HCT116 (cell line): ENCODE measurements around the gene FOXD3. TPM values are rescaled to one million over a fixed set of nuclear protein-coding genes. Genes with fewer than 3 reads are reported as not detected.
A peak's percentile ranks its signal among the peaks of the same experiment; 100 is the strongest.

Source experiments
- ATAC-seq: fragments of 200-7000 bp; cut with Tn5 transposase; 2 replicates; pipeline ENCODE4 v1.9.1; 2020; ENCODE audit warnings: mild to moderate bottlenecking, moderate library complexity
- BruUV-seq: library from RNA; stranded (reverse); fragments of 400-500 nt; replicated peaks from 2 replicates; lab custom pipeline; 2021; lab: Mats Ljungman, UMichigan
- CTCF ChIA-PET: fragments of 300-600 bp; sonication (Branson Sonifier 250); formaldehyde crosslinking; loops from one replicate; lab custom pipeline; 2021; ENCODE audit warnings: antibody characterized with exemption; lab: Charles Lee
- POLR2A ChIA-PET: fragments of 300-600, 350-600 bp; sonication (Branson Sonifier 250); formaldehyde crosslinking; loops from one replicate; lab custom pipeline; 2021; ENCODE audit warnings: antibody characterized with exemption; lab: Charles Lee
- RAD21 ChIA-PET, 2 experiments: fragments of 300-600 bp; sonication (Branson Sonifier 250); formaldehyde crosslinking; loops; one replicate each; lab custom pipeline; 2023; ENCODE audit warnings: low total read pairs in 2 of 2; ENCODE audit not compliant: uncharacterized antibody in 2 of 2, unreplicated experiment in 2 of 2, low non-redundant PET in 1 of 2; lab: Charles Lee
- DNase-seq: peaks from one replicate; pipeline ENCODE4 v3.0.0-alpha.2; 2010; ENCODE audit warnings: low read depth, low spot score
- H2AFZ ChIP-seq: fragments of 200-600 bp; shearing (Covaris generic), sonication (generic); 2 replicates; pipeline ENCODE4 v1.6.1; 2017; ENCODE audit warnings: low read depth, mixed run types, mixed read lengths, antibody characterized with exemption, low read length; ENCODE audit not compliant: poor library complexity, severe bottlenecking
- H3K27ac ChIP-seq: 2 replicates; pipeline ENCODE4 v1.5.1; 2012; ENCODE audit warnings: low read depth, low read length
- H3K27me3 ChIP-seq: fragments of 200-600 bp; sonication (generic); 2 replicates; pipeline ENCODE4 v1.6.1; 2016; ENCODE audit warnings: mixed run types, low read length, mixed read lengths; ENCODE audit not compliant: insufficient read depth
- H3K36me3 ChIP-seq, 2 experiments: fragments of 200-500 bp in 1 of 2; fragments of 200-600 bp in 1 of 2; sonication (Bioruptor generic) in 1 of 2; sonication (generic) in 1 of 2; 2 replicates each; pipeline versions ENCODE4 v1.5.1 to v1.6.1; 2014 to 2016; ENCODE audit warnings: low read length in 2 of 2, inconsistent platforms in 1 of 2, mixed read lengths in 1 of 2, mixed run types in 1 of 2; ENCODE audit not compliant: insufficient read depth in 2 of 2, control insufficient read depth in 1 of 2
- H3K4me1 ChIP-seq, 2 experiments: fragments of 200-600 bp in 1 of 2; sonication (generic) in 1 of 2; 2 replicates each; pipeline versions ENCODE4 v1.5.1 to v1.6.1; 2012 to 2017; ENCODE audit warnings: low read length in 2 of 2, inconsistent platforms in 1 of 2, mild to moderate bottlenecking in 1 of 2, mixed read lengths in 1 of 2, mixed run types in 1 of 2, moderate library complexity in 1 of 2; ENCODE audit not compliant: insufficient read depth in 2 of 2, control insufficient read depth in 1 of 2
- H3K4me2 ChIP-seq: fragments of 200-600 bp; sonication (generic); 2 replicates; pipeline ENCODE4 v1.6.1; 2017; ENCODE audit warnings: mixed run types, low read length, mixed read lengths
- H3K4me3 ChIP-seq, 2 experiments: fragments of 200-600 bp in 1 of 2; sonication (generic) in 1 of 2; replicated peaks in 1 of 2; 2 replicates each; pipeline ENCODE4 v1.5.1; 2011 to 2016; ENCODE audit warnings: low read length in 2 of 2, control low read depth in 1 of 2, low read depth in 1 of 2, mild to moderate bottlenecking in 1 of 2, mixed read lengths in 1 of 2, mixed run types in 1 of 2
- H3K79me2 ChIP-seq: fragments of 200-600 bp; sonication (generic); 2 replicates; pipeline ENCODE4 v1.6.1; 2017; ENCODE audit warnings: mild to moderate bottlenecking, mixed run types, low read length, moderate library complexity, mixed read lengths; ENCODE audit not compliant: insufficient read depth
- H3K9ac ChIP-seq: fragments of 200-600 bp; sonication (generic); 2 replicates; pipeline ENCODE4 v1.6.1; 2016; ENCODE audit warnings: low read length, mixed read lengths
- H3K9me2 ChIP-seq: fragments of 200-600 bp; sonication (generic), shearing (Covaris generic); 2 replicates; pipeline ENCODE4 v1.6.1; 2017; ENCODE audit warnings: mixed run types, mild to moderate bottlenecking, moderate library complexity; ENCODE audit not compliant: insufficient read depth
- H3K9me3 ChIP-seq, 2 experiments: fragments of 200-500 bp in 1 of 2; fragments of 200-600 bp in 1 of 2; sonication (Bioruptor generic) in 1 of 2; sonication (generic) in 1 of 2; 2 replicates each; pipeline ENCODE4 v1.6.1; 2014 to 2017; ENCODE audit warnings: low read length in 2 of 2, mixed read lengths in 2 of 2, inconsistent platforms in 1 of 2, low read depth in 1 of 2, mild to moderate bottlenecking in 1 of 2, mixed run types in 1 of 2, moderate library complexity in 1 of 2; ENCODE audit not compliant: control insufficient read depth in 1 of 2, insufficient read depth in 1 of 2
- H4K20me1 ChIP-seq: fragments of 200-600 bp; sonication (generic), shearing (Covaris generic); 2 replicates; pipeline ENCODE4 v1.6.1; 2017; ENCODE audit warnings: mixed run types, mild to moderate bottlenecking, moderate library complexity; ENCODE audit not compliant: insufficient read depth
- CBX3 ChIP-seq: IDR thresholded peaks from 2 replicates; pipeline ENCODE4 v1.6.1; 2012; ENCODE audit warnings: low read depth
- CEBPB ChIP-seq: IDR thresholded peaks from 2 replicates; pipeline ENCODE4 v1.6.1; 2012; ENCODE audit warnings: low read depth
- CTCF ChIP-seq, 3 experiments: fragments of 200-600 bp in 1 of 3; sonication (generic) in 1 of 3; IDR thresholded peaks in 2 of 3; conservative IDR thresholded peaks in 1 of 3; 2 replicates each; pipeline ENCODE4 v1.5.1; 2012 to 2017; ENCODE audit warnings: low read depth in 2 of 3, low read length in 2 of 3, antibody characterized with exemption in 1 of 3, borderline replicate concordance in 1 of 3, control low read depth in 1 of 3, mild to moderate bottlenecking in 1 of 3, mixed read lengths in 1 of 3, mixed run types in 1 of 3, moderate library complexity in 1 of 3; ENCODE audit not compliant: insufficient read depth in 1 of 3
- EGR1 ChIP-seq: IDR thresholded peaks from 2 replicates; pipeline ENCODE4 v1.6.1; 2012; ENCODE audit warnings: low read depth
- ELF1 ChIP-seq: IDR thresholded peaks from 2 replicates; pipeline ENCODE4 v1.6.1; 2012; ENCODE audit warnings: low read depth, borderline replicate concordance
- EZH2 ChIP-seq: fragments of 200-600 bp; sonication (generic); IDR thresholded peaks from 2 replicates; pipeline ENCODE4 v1.6.1; 2017; ENCODE audit warnings: antibody characterized with exemption, mixed run types
- EZH2phosphoT487 ChIP-seq: fragments of 200-600 bp; IDR thresholded peaks from 2 replicates; pipeline ENCODE4 v1.6.1; 2018; ENCODE audit warnings: antibody characterized with exemption, borderline replicate concordance
- POLR2A ChIP-seq: IDR thresholded peaks from 2 replicates; pipeline ENCODE4 v1.7.0; 2011; ENCODE audit warnings: borderline replicate concordance; ENCODE audit not compliant: insufficient read depth, insufficient read length; ENCODE audit errors: extremely low read depth
- POLR2AphosphoS5 ChIP-seq: IDR thresholded peaks from 2 replicates; pipeline ENCODE4 v1.6.1; 2011; ENCODE audit warnings: mild to moderate bottlenecking, low read depth, low read length, moderate library complexity
- RAD21 ChIP-seq: IDR thresholded peaks from 2 replicates; pipeline ENCODE4 v1.6.1; 2012; ENCODE audit warnings: low read depth, mild to moderate bottlenecking
- REST ChIP-seq: IDR thresholded peaks from 2 replicates; pipeline ENCODE4 v1.6.1; 2012; ENCODE audit warnings: low read depth
- SIN3A ChIP-seq: IDR thresholded peaks from 2 replicates; pipeline ENCODE4 v1.6.1; 2012; ENCODE audit warnings: low read depth
- SP1 ChIP-seq: IDR thresholded peaks from 2 replicates; pipeline ENCODE4 v1.6.1; 2012; ENCODE audit warnings: low read depth
- SRF ChIP-seq: IDR thresholded peaks from 2 replicates; pipeline ENCODE4 v1.6.1; 2012; ENCODE audit warnings: low read depth
- TCF7L2 ChIP-seq: IDR thresholded peaks from 2 replicates; pipeline ENCODE4 v1.7.0; 2011; ENCODE audit warnings: borderline replicate concordance, inconsistent platforms; ENCODE audit not compliant: insufficient read depth, insufficient read length; ENCODE audit errors: extremely low read depth
- YY1 ChIP-seq: IDR thresholded peaks from 2 replicates; pipeline ENCODE4 v1.6.1; 2011; ENCODE audit warnings: low read length, low read depth, moderate library complexity, mild to moderate bottlenecking; ENCODE audit not compliant: insufficient replicate concordance; ENCODE audit errors: extremely low read depth
- ZFX ChIP-seq: fragments of 450-650 bp; IDR thresholded peaks from 2 replicates; pipeline ENCODE4 v1.6.1; 2017
- intact Hi-C: fragments of 100-400 bp; cut with micrococcal nuclease; formaldehyde crosslinking; loops from 2 replicates; pipeline ENCODE4 v1.10.0; 2022
- total RNA-seq: library from RNA; stranded (reverse); gene quantifications from one replicate; pipeline ENCODE4 v1.2.1, GENCODE V29; 2021; ENCODE audit not compliant: unreplicated experiment
- TF ChIP-seq, protein P1 (sequence below): IDR thresholded peaks from 2 replicates; pipeline ENCODE4 v1.6.1; 2012
- TF ChIP-seq, protein P2 (sequence below): IDR thresholded peaks from 2 replicates; pipeline ENCODE4 v1.6.1; 2011; ENCODE audit warnings: mild to moderate bottlenecking, low read length, moderate library complexity; ENCODE audit not compliant: insufficient replicate concordance; ENCODE audit errors: extremely low read depth

Gene FOXD3
- total RNA-seq, 1 experiment from 2014 or later, result 0.17 TPM

- Histone ChIP-seq H3K4me1 (peaks cover 0 to 11% of the 10 kb centered on the region in 2 experiments; a peak in 2 of 4 replicates), H3K9ac (peak within 1 kb of the TSS; percentile 87), H3K27me3 (no peaks in the 10 kb centered on the region), H3K79me2 (peaks cover 12% of the 10 kb centered on the region), H4K20me1 (no peaks in the 10 kb centered on the region), H3K9me3 (no peaks in the 10 kb centered on the region), H3K27ac (peak within 1 kb of the TSS; percentile 85), H2AFZ (peak within 1 kb of the TSS; percentile 59), H3K36me3 (no peaks in the 10 kb centered on the region; a peak in 2 of 4 replicates), H3K4me2 (peak within 1 kb of the TSS; percentile 81), H3K4me3 (peak within 1 kb of the TSS; percentile 75 to 85), H3K9me2 (no peaks in the 10 kb centered on the region)
- peak; percentile 76 for DNase-seq
- ChIA-PET CTCF (no interaction called here), POLR2A (no interaction called here), RAD21 (no interaction called here)
- peak; percentile 93 for ATAC-seq
- BruUV-seq, result no TSS peak
- intact Hi-C loops, result no loop called here
- TF ChIP-seq CTCF (IDR thresholded peaks at IDR 0.05 in 2 of 3, conservative IDR thresholded peaks at IDR 0.05 in 1 of 3; ENCODE audit: borderline replicate concordance in 1 of 3, insufficient read depth in 1 of 3, low read depth in 2 of 3, low read length in 2 of 3) (no peak), EZH2 (no peak), CEBPB (no peak), TCF7L2 (no peak), POLR2A (peak; percentile 85), EGR1 (peak; percentile 49; the same call in 1 of the 2 replicates), REST (no peak), SRF (no peak), YY1 (no peak), CBX3 (no peak), ZFX (peak; percentile 59; the same call in 1 of the 2 replicates), RAD21 (no peak), EZH2phosphoT487 (no peak), SP1 (no peak), ELF1 (0 out of 2 replicates have a peak, but pooled peaks have one; percentile 23), POLR2AphosphoS5 (peak; percentile 97), SIN3A (peak; percentile 49; the same call in 1 of the 2 replicates)
- TF ChIP-seq, protein P1, sequence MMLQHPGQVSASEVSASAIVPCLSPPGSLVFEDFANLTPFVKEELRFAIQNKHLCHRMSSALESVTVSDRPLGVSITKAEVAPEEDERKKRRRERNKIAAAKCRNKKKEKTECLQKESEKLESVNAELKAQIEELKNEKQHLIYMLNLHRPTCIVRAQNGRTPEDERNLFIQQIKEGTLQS, result no peak
- TF ChIP-seq, protein P2, sequence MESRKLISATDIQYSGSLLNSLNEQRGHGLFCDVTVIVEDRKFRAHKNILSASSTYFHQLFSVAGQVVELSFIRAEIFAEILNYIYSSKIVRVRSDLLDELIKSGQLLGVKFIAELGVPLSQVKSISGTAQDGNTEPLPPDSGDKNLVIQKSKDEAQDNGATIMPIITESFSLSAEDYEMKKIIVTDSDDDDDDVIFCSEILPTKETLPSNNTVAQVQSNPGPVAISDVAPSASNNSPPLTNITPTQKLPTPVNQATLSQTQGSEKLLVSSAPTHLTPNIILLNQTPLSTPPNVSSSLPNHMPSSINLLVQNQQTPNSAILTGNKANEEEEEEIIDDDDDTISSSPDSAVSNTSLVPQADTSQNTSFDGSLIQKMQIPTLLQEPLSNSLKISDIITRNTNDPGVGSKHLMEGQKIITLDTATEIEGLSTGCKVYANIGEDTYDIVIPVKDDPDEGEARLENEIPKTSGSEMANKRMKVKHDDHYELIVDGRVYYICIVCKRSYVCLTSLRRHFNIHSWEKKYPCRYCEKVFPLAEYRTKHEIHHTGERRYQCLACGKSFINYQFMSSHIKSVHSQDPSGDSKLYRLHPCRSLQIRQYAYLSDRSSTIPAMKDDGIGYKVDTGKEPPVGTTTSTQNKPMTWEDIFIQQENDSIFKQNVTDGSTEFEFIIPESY, result no peak
Observed at GRCh38 chr1:63367215-63368103, 45.1 kb downstream of the FOXD3 start, which contains the start of gene ALG6. Gene ALG6 (plus strand): TSS chr1:63367627. CDS start chr1:63370978, 3,351 bp downstream.
